K562 (cell line): Measurements from ENCODE around the gene PPIE. TPM values are rescaled to one million over a fixed set of nuclear protein-coding genes. Genes with fewer than 3 reads are reported as not detected.
A peak's percentile ranks its signal among the peaks of the same experiment; 100 is the strongest.

Source experiments
- ATAC-seq: fragments of 200-7000 bp; cut with Tn5 transposase; 3 replicates; pipeline ENCODE4 v1.9.1; 2020; ENCODE audit warnings: moderate library complexity
- Bru-seq: library from RNA; stranded (reverse); fragments of 400-500 nt; gene quantifications from one replicate; lab custom pipeline; 2021; lab: Mats Ljungman, UMichigan
- BruChase-seq, 2 experiments: library from RNA; stranded (reverse); fragments of 400-500 nt; gene quantifications; one replicate each; lab custom pipeline; 2021; lab: Mats Ljungman, UMichigan
- BruUV-seq: library from RNA; stranded (reverse); fragments of 400-500 nt; replicated peaks from 2 replicates; lab custom pipeline; 2021; lab: Mats Ljungman, UMichigan
- CTCF ChIA-PET: fragments of 300-600 bp; formaldehyde crosslinking; extraction: SDS; loops from one replicate; lab custom pipeline; 2021; ENCODE audit warnings: low intra/inter-chr PET ratio; lab: Yijun Ruan, JAX
- POLR2A ChIA-PET: fragments of 300-600, 350-650 bp; sonication (Branson Sonifier 250); formaldehyde crosslinking; extraction: SDS; loops from one replicate; lab custom pipeline; 2021; ENCODE audit warnings: antibody characterized with exemption, inconsistent platforms; lab: Yijun Ruan, JAX
- DNase-seq, 4 experiments: peaks; one replicate each; pipeline versions ENCODE4 v3.0.0 to v3.0.0-alpha.2; 2011 to 2018; ENCODE audit warnings: low spot score in 3 of 4, mixed read lengths in 3 of 4; ENCODE audit errors: extremely low read depth in 1 of 4
- FAIRE-seq: peaks from 2 replicates; lab custom pipeline; 2011; peaks lifted over from hg19 to GRCh38; lab: Jason Lieb, UNC
- H2AFZ ChIP-seq: 2 replicates; pipeline ENCODE4 v1.6.0; 2011; ENCODE audit warnings: low read depth, low read length, control low read depth, inconsistent platforms
- H3K27ac ChIP-seq: fragments of 200-600 bp; 3 replicates; pipeline ENCODE4 v1.8.0; 2011; ENCODE audit warnings: low read depth, mild to moderate bottlenecking, control low read depth, inconsistent platforms, low read length, moderate library complexity, mixed read lengths; ENCODE audit errors: extremely low read depth
- H3K27me3 ChIP-seq, 2 experiments: fragments of 300-600 bp in 1 of 2; 2 replicates in 1 of 2; 3 replicates in 1 of 2; pipeline versions ENCODE4 v1.6.0 to v1.8.0; 2011; ENCODE audit warnings: inconsistent platforms in 2 of 2, low read length in 2 of 2, mild to moderate bottlenecking in 1 of 2, mixed read lengths in 1 of 2, moderate library complexity in 1 of 2; ENCODE audit not compliant: control insufficient read depth in 2 of 2, insufficient read depth in 2 of 2
- H3K36me3 ChIP-seq: fragments of 300-600 bp; 3 replicates; pipeline ENCODE4 v1.8.0; 2011; ENCODE audit warnings: mild to moderate bottlenecking, low read length, inconsistent platforms; ENCODE audit not compliant: control insufficient read depth, insufficient read depth
- H3K4me1 ChIP-seq, 2 experiments: fragments of 200-600 bp in 1 of 2; replicated peaks in 1 of 2; 2 replicates in 1 of 2; 3 replicates in 1 of 2; pipeline versions ENCODE4 v1.5.1 to v1.8.0; 2011; ENCODE audit warnings: inconsistent platforms in 2 of 2, low read length in 2 of 2, mild to moderate bottlenecking in 1 of 2, mixed read lengths in 1 of 2, moderate library complexity in 1 of 2; ENCODE audit not compliant: control insufficient read depth in 2 of 2, insufficient read depth in 2 of 2
- H3K4me2 ChIP-seq: 2 replicates; pipeline ENCODE4 v1.6.1; 2011; ENCODE audit warnings: low read length, control low read depth, inconsistent platforms, mixed read lengths; ENCODE audit not compliant: insufficient read depth
- H3K4me3 ChIP-seq: fragments of 200-600 bp; sonication (generic), shearing (Covaris generic); 2 replicates; pipeline ENCODE4 v1.5.1; 2016; ENCODE audit warnings: control low read depth, inconsistent platforms
- H3K79me2 ChIP-seq: fragments of 200-600 bp; 3 replicates; pipeline ENCODE4 v1.8.0; 2011; ENCODE audit warnings: low read length, inconsistent platforms; ENCODE audit not compliant: control insufficient read depth, insufficient read depth
- H3K9ac ChIP-seq, 2 experiments: 2 replicates each; pipeline versions ENCODE4 v1.6.0 to v1.6.1; 2011; ENCODE audit warnings: low read depth in 2 of 2, low read length in 2 of 2, control low read depth in 1 of 2, inconsistent platforms in 1 of 2, mild to moderate bottlenecking in 1 of 2, mixed read lengths in 1 of 2; ENCODE audit not compliant: insufficient read depth in 1 of 2
- H3K9me1 ChIP-seq: one replicate; pipeline ENCODE4 v1.6.0; 2011; ENCODE audit warnings: inconsistent platforms, mild to moderate bottlenecking, low read length, moderate library complexity; ENCODE audit not compliant: control insufficient read depth, insufficient read depth
- H3K9me3 ChIP-seq: replicated peaks from 2 replicates; pipeline ENCODE4 v1.5.1; 2011; ENCODE audit warnings: low read depth, low read length, inconsistent platforms; ENCODE audit not compliant: control insufficient read depth, insufficient read depth
- H4K20me1 ChIP-seq: replicated peaks from 2 replicates; pipeline ENCODE4 v1.6.1; 2011; ENCODE audit warnings: low read length, inconsistent platforms, mixed read lengths; ENCODE audit not compliant: control insufficient read depth, insufficient read depth
- BDP1 ChIP-seq: IDR thresholded peaks from 3 replicates; pipeline ENCODE4 v1.6.1; 2011; ENCODE audit not compliant: insufficient read length, insufficient read depth
- KDM5B ChIP-seq: fragments of 200-600 bp; sonication (generic); IDR thresholded peaks from 2 replicates; pipeline ENCODE4 v1.6.1; 2012; ENCODE audit warnings: low read depth, mild to moderate bottlenecking, moderate library complexity, low read length, control low read depth, inconsistent platforms; ENCODE audit not compliant: insufficient replicate concordance
- LCOR ChIP-seq: sonication (generic); formaldehyde crosslinking; IDR thresholded peaks from 2 replicates; pipeline ENCODE4 v1.8.0; 2022; ENCODE audit warnings: mild to moderate bottlenecking, missing genetic modification reagents
- PHB2 ChIP-seq: fragments of 450-650 bp; IDR thresholded peaks from 2 replicates; pipeline ENCODE4 v1.6.1; 2017; ENCODE audit warnings: low read depth
- SAP30 ChIP-seq: fragments of 200-600 bp; sonication (generic); IDR thresholded peaks from 2 replicates; pipeline ENCODE4 v1.6.1; 2012; ENCODE audit warnings: borderline replicate concordance, low read depth, mild to moderate bottlenecking, moderate library complexity, low read length, control low read depth, inconsistent platforms; ENCODE audit not compliant: insufficient read depth, poor library complexity, severe bottlenecking
- TSC22D4 ChIP-seq: fragments of 450-650 bp; IDR thresholded peaks from 2 replicates; pipeline ENCODE4 v1.6.1; 2016; ENCODE audit warnings: missing genetic modification characterization, missing biosample characterization, control low read depth
- WGBS: fragments of 100-300 bp; shearing (Covaris generic); methylation state at CpG from one replicate; pipeline ENCODE4 v1.1.6; 2016; ENCODE audit warnings: low coverage, mixed read lengths; ENCODE audit not compliant: insufficient coverage; ENCODE audit errors: missing lambda C conversion rate; 5-methylcytosine and 5-hydroxymethylcytosine counted together
- in situ Hi-C: fragments of 300-500 bp; cut with MboI; formaldehyde crosslinking; loops from 4 replicates; pipeline ENCODE4 v1.15.0; 2018; ENCODE audit warnings: inconsistent platforms, mixed read lengths
- intact Hi-C: fragments of 100-400 bp; cut with micrococcal nuclease; formaldehyde crosslinking; loops from 2 replicates; pipeline ENCODE4 v1.14.2; 2022
- long read RNA-seq, 3 experiments: library from polyadenylated mRNA in 2 of 3; library from RNA in 1 of 3; unstranded in 2 of 3; stranded (forward) in 1 of 3; transcript quantifications; one replicate each; pipeline ENCODE4 v2.0.0, GENCODE V29; 2019 to 2022
- polyA minus RNA-seq, 3 experiments: library from RNA; depleted of rRNA, polyadenylated mRNA; stranded (reverse); fragments of >200 nt; gene quantifications; 2 replicates each; pipeline ENCODE4 v1.2.3, GENCODE V29; 2011
- polyA plus RNA-seq, 8 experiments: library from polyadenylated mRNA; depleted of rRNA in 4 of 8; stranded (reverse) in 5 of 8; unstranded in 3 of 8; fragments of >200 nt; fragmentation: Nextera tagmentation in 2 of 8; fragmentation: Illumina TruSeq in 1 of 8; extraction: Ambion mirVana in 2 of 8; extraction: Trizol in 1 of 8; gene quantifications; 2 replicates each; pipeline versions ENCODE4 v1.2.1 to v1.2.3, GENCODE V29; 2011 to 2014; ENCODE audit warnings: inconsistent platforms in 1 of 8, missing spikeins in 1 of 8
- total RNA-seq, 7 experiments: library from RNA; depleted of rRNA in 6 of 7; stranded (reverse); fragments of >200 nt in 6 of 7; fragmentation: Illumina TruSeq in 2 of 7; extraction: Trizol in 2 of 7; gene quantifications; 2 replicates each; pipeline versions ENCODE4 v1.2.1 to v1.2.3, GENCODE V29; 2011 to 2021; ENCODE audit warnings: low replicate concordance in 1 of 7
- TF ChIP-seq, protein P1 (sequence below): fragments of 250-450 bp; sonication (Bioruptor Pico); IDR thresholded peaks from 2 replicates; pipeline ENCODE4 v1.9.0; 2021; ENCODE audit warnings: mild to moderate bottlenecking, inconsistent platforms
- TF ChIP-seq, protein P2 (sequence below): fragments of 250-450 bp; sonication (Bioruptor Pico); IDR thresholded peaks from 2 replicates; pipeline ENCODE4 v1.8.0; 2021; ENCODE audit warnings: moderate library complexity, mild to moderate bottlenecking, inconsistent platforms

PPIE gene
- 82.2 and 84.9 TPM in 2 replicates for total RNA-seq (2011; cell fraction: chromatin; rRNA removed; ENCODE audit: low replicate concordance)
- total RNA-seq (2011; cell fraction: nucleolus; rRNA removed) = 64.3 and 64.9 TPM in 2 replicates
- 89.9 and 148 TPM in 2 replicates for total RNA-seq (2011; cell fraction: nucleoplasm; rRNA removed)
- total RNA-seq (2014; rRNA removed) (75.4 and 84.7 TPM in 2 replicates), total RNA-seq (2014; rRNA removed; fragmentation: Illumina TruSeq; extraction: Trizol) (107 and 113 TPM in 2 replicates), total RNA-seq (2015; rRNA removed; fragmentation: Illumina TruSeq; extraction: Trizol) (99.9 and 100.0 TPM in 2 replicates), total RNA-seq (2021) (94.2 and 108 TPM in 2 replicates), polyA plus RNA-seq (2011; rRNA removed) (162 and 163 TPM in 2 replicates), polyA plus RNA-seq (2014; fragmentation: Illumina TruSeq; extraction: Trizol) (119 and 131 TPM in 2 replicates), polyA plus RNA-seq (2014; fragmentation: Nextera tagmentation; extraction: Ambion mirVana) (100 to 1,000 TPM; 369 to 444 TPM), polyA plus RNA-seq (2014; rRNA removed) (136 and 154 TPM in 2 replicates), polyA minus RNA-seq (2011; rRNA and poly(A)+ RNA removed) (85.1 and 88.0 TPM in 2 replicates), Bru-seq, nascent RNA (percentile 87 among the genes with signal in this experiment), BruChase-seq, experiment 1, labeled RNA remaining after a 2-hour chase (percentile 87 among the genes with signal in this experiment), BruChase-seq, experiment 2, labeled RNA remaining after a 6-hour chase (percentile 85 among the genes with signal in this experiment)
- polyA plus RNA-seq (2011; cell fraction: cytosol; rRNA removed) = 121 and 152 TPM in 2 replicates
- polyA plus RNA-seq (2011; cell fraction: nucleus; rRNA removed) = 98.0 and 123 TPM in 2 replicates
- 94.9 and 105 TPM in 2 replicates for polyA plus RNA-seq (2012)
- polyA minus RNA-seq (2011; cell fraction: cytosol; rRNA and poly(A)+ RNA removed) = 28.3 and 30.2 TPM in 2 replicates
- polyA minus RNA-seq (2011; cell fraction: nucleus; rRNA and poly(A)+ RNA removed) = 35.5 and 68.5 TPM in 2 replicates
- long read RNA-seq, experiment 1, transcript PPIE-210 (10 exons, 1,213 nt) = minor isoform, 5 of 643 reads
- long read RNA-seq, experiment 1, transcript PPIE-201 (10 exons, 1,277 nt) = major isoform, 343 of 643 reads
- long read RNA-seq, experiment 1, partial matches to known transcripts = 165 of 643 reads
- long read RNA-seq, experiment 1, other reads (novel, unspliced or antisense) = 125 of 643 reads
- long read RNA-seq, experiment 2, transcript PPIE-201 (10 exons, 1,277 nt) = major isoform, 22 of 127 reads
- long read RNA-seq, experiment 2, partial matches to known transcripts = 70 of 127 reads
- long read RNA-seq, experiment 2, other reads (novel, unspliced or antisense) = 34 of 127 reads
- long read RNA-seq, experiment 3, transcript PPIE-201 (10 exons, 1,277 nt) = major isoform, 167 of 300 reads
- long read RNA-seq, experiment 3, partial matches to known transcripts = 55 of 300 reads
- long read RNA-seq, experiment 3, other reads (novel, unspliced or antisense) = 74 of 300 reads

DNA sequence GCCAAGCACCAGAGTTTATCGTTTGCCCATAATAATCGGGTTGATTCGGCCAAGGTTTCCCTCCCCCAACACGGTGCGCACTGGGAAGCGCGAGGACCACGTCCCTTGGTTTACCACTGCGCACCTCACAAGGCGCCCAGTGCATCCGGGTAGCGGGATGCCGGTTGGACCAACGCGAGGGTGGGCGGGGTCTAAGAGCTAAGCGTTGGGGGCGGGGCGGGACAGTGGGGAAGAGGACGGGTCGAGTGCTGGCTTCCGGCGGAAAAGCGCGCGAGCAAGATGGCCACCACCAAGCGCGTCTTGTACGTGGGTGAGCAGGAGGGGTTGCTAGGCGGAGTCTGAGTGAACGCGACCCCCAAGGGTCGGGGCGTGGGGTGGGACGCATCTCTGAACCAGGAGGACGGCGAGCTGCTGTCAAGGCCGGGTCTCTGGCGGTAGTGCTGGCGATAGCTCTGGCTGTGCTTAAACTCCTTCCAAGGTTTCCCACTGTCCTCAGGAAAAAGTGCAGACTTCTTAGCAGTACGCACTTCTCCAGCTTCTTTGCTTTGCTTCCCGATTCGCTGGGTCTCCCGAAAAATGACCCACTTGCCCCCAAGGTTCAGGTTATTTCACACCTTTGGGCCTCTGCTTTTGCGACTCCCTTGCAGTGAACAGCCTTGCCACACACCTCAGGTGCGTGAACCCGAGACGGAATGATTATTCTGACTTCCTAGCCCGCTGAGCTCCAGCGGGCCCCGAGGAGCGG is at the start of gene PPIE:
Gene PPIE (plus strand): TSS at position 261 of the 745 bp plus-strand sequence. CDS start 19 bp downstream, at position 280.
- H3K4me2 ChIP-seq = peak within 1 kb of the TSS; percentile 99
- peaks cover 14 to 15% of the 10 kb centered on the region in 2 experiments; a peak in 4 of 5 replicates for H3K4me1 ChIP-seq
- H3K9me3 ChIP-seq = no peaks in the 10 kb centered on the region
- peak within 1 kb of the TSS; percentile 86 for H3K27ac ChIP-seq
- peak within 1 kb of the TSS; percentile 88 for H3K4me3 ChIP-seq
- H3K79me2 ChIP-seq = peaks cover 23% of the 10 kb centered on the region
- H3K36me3 ChIP-seq = peaks cover 42% of the 10 kb centered on the region
- ATAC-seq (peak; percentile 100), DNase-seq (peak; percentile 96 to 99 (median 98)), FAIRE-seq (peak; percentile 85)
- POLR2A ChIA-PET = interaction anchor here (0.6 to 1.5 kb wide), 21 partner anchors 10 to 793 kb away, joined by 3 to 6 read pairs (median 3); partner anchors contain the start of genes HPCAL4 and ZNF684
- in situ Hi-C loops = no loop called here
- H3K9ac ChIP-seq = peak within 1 kb of the TSS; percentile 94 to 97
- intact Hi-C loops = no loop called here
- H3K9me1 ChIP-seq = no peaks in the 10 kb centered on the region
- H3K27me3 ChIP-seq = peaks cover 7 to 14% of the 10 kb centered on the region in 2 experiments
- CTCF ChIA-PET = no interaction called here
- H2AFZ ChIP-seq = peak within 1 kb of the TSS; percentile 99
- no peaks in the 10 kb centered on the region for H4K20me1 ChIP-seq
- no TSS peak for BruUV-seq
- under 1% methylated on average over 47 of the region's 52 CpGs for WGBS
- TF ChIP-seq SAP30 (peak; percentile 84), KDM5B (peak; percentile 96), LCOR (0 out of 2 replicates have a peak, but pooled peaks have one; percentile 68), PHB2 (no peak), TSC22D4 (tag) (no peak), BDP1 (no peak)
- TF ChIP-seq, protein P1, sequence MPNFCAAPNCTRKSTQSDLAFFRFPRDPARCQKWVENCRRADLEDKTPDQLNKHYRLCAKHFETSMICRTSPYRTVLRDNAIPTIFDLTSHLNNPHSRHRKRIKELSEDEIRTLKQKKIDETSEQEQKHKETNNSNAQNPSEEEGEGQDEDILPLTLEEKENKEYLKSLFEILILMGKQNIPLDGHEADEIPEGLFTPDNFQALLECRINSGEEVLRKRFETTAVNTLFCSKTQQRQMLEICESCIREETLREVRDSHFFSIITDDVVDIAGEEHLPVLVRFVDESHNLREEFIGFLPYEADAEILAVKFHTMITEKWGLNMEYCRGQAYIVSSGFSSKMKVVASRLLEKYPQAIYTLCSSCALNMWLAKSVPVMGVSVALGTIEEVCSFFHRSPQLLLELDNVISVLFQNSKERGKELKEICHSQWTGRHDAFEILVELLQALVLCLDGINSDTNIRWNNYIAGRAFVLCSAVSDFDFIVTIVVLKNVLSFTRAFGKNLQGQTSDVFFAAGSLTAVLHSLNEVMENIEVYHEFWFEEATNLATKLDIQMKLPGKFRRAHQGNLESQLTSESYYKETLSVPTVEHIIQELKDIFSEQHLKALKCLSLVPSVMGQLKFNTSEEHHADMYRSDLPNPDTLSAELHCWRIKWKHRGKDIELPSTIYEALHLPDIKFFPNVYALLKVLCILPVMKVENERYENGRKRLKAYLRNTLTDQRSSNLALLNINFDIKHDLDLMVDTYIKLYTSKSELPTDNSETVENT (CRISPR knock-in tag) = peak; percentile 76
- TF ChIP-seq, protein P2, sequence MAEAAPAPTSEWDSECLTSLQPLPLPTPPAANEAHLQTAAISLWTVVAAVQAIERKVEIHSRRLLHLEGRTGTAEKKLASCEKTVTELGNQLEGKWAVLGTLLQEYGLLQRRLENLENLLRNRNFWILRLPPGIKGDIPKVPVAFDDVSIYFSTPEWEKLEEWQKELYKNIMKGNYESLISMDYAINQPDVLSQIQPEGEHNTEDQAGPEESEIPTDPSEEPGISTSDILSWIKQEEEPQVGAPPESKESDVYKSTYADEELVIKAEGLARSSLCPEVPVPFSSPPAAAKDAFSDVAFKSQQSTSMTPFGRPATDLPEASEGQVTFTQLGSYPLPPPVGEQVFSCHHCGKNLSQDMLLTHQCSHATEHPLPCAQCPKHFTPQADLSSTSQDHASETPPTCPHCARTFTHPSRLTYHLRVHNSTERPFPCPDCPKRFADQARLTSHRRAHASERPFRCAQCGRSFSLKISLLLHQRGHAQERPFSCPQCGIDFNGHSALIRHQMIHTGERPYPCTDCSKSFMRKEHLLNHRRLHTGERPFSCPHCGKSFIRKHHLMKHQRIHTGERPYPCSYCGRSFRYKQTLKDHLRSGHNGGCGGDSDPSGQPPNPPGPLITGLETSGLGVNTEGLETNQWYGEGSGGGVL = no peak
